PFSK-1 (cell line): ENCODE measurements around the gene PHKG2. TPM values are rescaled to one million over a fixed set of nuclear protein-coding genes. Genes with fewer than 3 reads are reported as not detected.

Source experiments
- FOXP2 ChIP-seq: optimal IDR thresholded peaks from 2 replicates; pipeline ENCODE3; 2011; ENCODE audit warnings: borderline replicate concordance, control low read depth, inconsistent platforms; ENCODE audit not compliant: insufficient read depth; ENCODE audit errors: extremely low read length, extremely low read depth
- POLR2AphosphoS5 ChIP-seq: IDR thresholded peaks from 2 replicates; pipeline ENCODE4 v1.6.1; 2012; ENCODE audit warnings: low read depth, mild to moderate bottlenecking, control low read depth, low read length, moderate library complexity
- SIN3A ChIP-seq: IDR thresholded peaks from 2 replicates; pipeline ENCODE4 v1.6.1; 2012; ENCODE audit warnings: mild to moderate bottlenecking, low read length, moderate library complexity, borderline replicate concordance; ENCODE audit not compliant: insufficient read depth
- TAF1 ChIP-seq: IDR thresholded peaks from 2 replicates; pipeline ENCODE4 v1.6.1; 2012; ENCODE audit warnings: low read length, control low read depth, borderline replicate concordance; ENCODE audit not compliant: insufficient read depth
- polyA plus RNA-seq: library from polyadenylated mRNA; unstranded; fragments of >200 nt; gene quantifications from one replicate; pipeline ENCODE4 v1.2.1, GENCODE V29; 2012; ENCODE audit warnings: low read depth, missing spikeins; ENCODE audit not compliant: insufficient read length
- TF ChIP-seq, protein P1 (sequence below), 2 experiments: IDR thresholded peaks; 2 replicates each; pipeline versions ENCODE4 v1.6.1 to v1.8.0; 2011 to 2012; ENCODE audit warnings: low read depth in 2 of 2, low read length in 2 of 2, control low read depth in 1 of 2, inconsistent platforms in 1 of 2, mild to moderate bottlenecking in 1 of 2, moderate library complexity in 1 of 2; ENCODE audit not compliant: insufficient read depth in 1 of 2

PHKG2 gene, protein sequence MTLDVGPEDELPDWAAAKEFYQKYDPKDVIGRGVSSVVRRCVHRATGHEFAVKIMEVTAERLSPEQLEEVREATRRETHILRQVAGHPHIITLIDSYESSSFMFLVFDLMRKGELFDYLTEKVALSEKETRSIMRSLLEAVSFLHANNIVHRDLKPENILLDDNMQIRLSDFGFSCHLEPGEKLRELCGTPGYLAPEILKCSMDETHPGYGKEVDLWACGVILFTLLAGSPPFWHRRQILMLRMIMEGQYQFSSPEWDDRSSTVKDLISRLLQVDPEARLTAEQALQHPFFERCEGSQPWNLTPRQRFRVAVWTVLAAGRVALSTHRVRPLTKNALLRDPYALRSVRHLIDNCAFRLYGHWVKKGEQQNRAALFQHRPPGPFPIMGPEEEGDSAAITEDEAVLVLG
- polyA plus RNA-seq: 30.9 TPM

DNA sequence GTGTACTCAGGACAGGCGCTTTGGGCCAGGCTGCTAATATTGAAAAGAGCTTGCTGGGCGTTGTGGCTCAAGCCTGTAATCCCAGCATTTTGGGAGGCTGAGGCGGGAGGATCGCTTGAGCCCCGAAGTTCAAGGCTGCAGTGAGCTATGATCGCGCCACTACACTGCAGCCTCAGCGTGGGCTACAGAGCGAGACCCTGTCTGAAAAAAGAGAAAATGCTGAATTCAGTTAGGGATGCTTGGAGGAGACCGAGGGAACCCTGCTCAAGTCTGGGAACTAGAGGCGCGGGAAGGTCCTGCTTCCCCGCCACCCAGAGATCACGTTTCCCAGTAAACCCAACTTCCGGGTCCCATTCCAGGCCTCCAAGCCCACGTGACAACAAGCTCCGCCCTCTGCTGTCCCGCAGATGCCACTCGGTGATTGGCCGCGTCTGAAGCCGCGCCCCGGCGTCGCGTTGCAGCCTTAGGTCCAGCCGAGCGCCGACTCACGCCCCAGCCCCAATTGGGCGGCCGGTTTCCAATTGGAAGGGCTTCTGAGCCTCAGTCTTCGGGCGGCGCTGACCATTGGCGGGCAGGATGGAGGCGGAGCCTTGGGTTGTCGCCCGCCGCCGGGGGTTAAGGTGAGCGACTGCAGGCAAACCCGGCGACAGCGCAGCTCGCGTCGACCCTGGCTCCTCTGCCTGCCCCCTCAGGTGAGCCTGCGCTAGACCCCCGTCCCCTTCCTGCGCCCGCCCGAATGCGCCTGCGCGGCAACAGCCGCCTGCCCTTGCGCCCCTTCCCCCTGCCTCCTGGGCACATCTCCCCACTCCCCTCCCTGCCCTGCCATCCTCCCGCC is at the start of gene PHKG2:
PHKG2 (plus strand) TSS at position 627 of the 835 bp plus-strand sequence. CDS start 396 bp downstream, outside the sequence.
- peak; percentile 85 for TF ChIP-seq POLR2AphosphoS5
- TF ChIP-seq TAF1: peak; percentile 88
- TF ChIP-seq, protein P1, sequence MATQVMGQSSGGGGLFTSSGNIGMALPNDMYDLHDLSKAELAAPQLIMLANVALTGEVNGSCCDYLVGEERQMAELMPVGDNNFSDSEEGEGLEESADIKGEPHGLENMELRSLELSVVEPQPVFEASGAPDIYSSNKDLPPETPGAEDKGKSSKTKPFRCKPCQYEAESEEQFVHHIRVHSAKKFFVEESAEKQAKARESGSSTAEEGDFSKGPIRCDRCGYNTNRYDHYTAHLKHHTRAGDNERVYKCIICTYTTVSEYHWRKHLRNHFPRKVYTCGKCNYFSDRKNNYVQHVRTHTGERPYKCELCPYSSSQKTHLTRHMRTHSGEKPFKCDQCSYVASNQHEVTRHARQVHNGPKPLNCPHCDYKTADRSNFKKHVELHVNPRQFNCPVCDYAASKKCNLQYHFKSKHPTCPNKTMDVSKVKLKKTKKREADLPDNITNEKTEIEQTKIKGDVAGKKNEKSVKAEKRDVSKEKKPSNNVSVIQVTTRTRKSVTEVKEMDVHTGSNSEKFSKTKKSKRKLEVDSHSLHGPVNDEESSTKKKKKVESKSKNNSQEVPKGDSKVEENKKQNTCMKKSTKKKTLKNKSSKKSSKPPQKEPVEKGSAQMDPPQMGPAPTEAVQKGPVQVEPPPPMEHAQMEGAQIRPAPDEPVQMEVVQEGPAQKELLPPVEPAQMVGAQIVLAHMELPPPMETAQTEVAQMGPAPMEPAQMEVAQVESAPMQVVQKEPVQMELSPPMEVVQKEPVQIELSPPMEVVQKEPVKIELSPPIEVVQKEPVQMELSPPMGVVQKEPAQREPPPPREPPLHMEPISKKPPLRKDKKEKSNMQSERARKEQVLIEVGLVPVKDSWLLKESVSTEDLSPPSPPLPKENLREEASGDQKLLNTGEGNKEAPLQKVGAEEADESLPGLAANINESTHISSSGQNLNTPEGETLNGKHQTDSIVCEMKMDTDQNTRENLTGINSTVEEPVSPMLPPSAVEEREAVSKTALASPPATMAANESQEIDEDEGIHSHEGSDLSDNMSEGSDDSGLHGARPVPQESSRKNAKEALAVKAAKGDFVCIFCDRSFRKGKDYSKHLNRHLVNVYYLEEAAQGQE (IDR thresholded peaks at IDR 0.05; ENCODE audit: insufficient read depth in 1 of 2, low read depth in 2 of 2, low read length in 2 of 2): 0 out of 4 replicates have a peak, but pooled peaks of 1 of the 2 experiments have one; percentile 8
- peak; percentile 74; the same call in 1 of the 2 replicates for TF ChIP-seq SIN3A
- TF ChIP-seq FOXP2: peak; percentile 41

DNA sequence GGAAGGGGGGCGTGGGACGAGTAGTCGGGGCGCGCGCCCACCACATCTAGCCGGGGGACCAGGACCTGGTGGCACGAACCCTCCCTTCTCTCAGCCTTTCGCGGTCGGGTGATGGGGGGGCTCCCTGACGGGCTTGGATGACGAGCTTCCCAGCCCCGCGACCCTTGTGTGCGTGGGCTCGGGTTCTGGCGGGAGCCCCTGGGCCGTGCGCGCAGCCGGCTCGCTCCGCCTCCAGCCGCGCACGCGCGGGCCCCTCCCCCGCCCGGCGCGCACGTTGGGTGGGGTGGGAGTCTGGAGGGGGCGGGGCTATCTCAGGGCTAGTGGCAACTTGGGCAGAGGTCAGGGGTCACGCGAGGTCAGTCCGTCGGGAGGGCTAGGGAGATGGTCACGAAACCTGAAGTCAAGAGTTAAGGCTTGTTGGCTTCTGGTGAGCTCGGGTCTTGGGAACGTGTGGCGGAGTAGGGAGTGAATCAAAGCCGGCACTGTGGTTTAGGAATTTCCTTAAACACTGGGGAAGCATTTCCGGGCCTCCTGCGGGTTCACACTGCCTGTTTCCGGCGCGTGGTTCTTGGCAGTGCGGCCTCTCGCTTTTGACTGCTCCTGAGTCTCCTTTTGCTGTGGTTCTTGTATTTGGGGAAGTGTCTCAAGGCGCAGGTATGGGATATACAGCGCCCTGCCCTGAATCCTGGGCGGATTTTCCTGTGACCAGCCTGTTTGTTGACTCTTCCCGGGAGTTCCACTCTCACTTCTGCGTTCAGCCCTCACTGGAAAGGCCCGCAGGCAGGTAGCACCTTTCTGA is 49.2 kb upstream of the PHKG2 start, which contains the start of gene SRCAP:
SRCAP (plus strand) TSS at position 356 of the 799 bp plus-strand sequence. CDS start 1,654 bp downstream, outside the sequence.
- TF ChIP-seq POLR2AphosphoS5: peak; percentile 55; the same call in 1 of the 2 replicates
- peak; percentile 45; the same call in 1 of the 2 replicates for TF ChIP-seq TAF1
- TF ChIP-seq FOXP2: peak; percentile 28
- TF ChIP-seq SIN3A: peak; percentile 85; the same call in 1 of the 2 replicates
- TF ChIP-seq, protein P1 (IDR thresholded peaks at IDR 0.05; ENCODE audit: insufficient read depth in 1 of 2, low read depth in 2 of 2, low read length in 2 of 2): no peak

DNA sequence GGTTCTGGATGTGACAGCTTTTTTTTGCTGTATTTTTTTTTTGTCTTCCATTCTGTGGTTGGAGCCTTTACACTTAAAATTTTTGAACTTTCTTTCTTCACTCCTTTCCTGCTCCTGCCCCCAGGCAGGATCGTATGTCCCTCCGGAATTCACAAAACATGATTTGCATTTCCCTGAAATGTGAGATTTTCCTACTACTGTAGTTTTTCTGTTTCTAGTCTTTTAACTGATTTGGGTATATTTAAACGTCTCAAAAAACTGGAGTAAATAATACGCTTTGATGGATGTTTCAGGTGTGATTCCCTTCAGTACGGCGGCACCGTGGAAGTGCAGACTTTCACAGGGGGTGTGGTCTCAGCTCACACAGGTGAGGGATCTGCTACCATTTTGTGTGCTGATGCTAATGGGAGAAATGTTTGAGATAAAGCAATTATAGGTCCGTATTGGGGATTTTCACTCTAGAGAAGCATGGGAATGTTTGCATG is 48.6 kb upstream of the PHKG2 start:
- TF ChIP-seq TAF1 (no peak), POLR2AphosphoS5 (no peak), SIN3A (no peak), FOXP2 (no peak)
- TF ChIP-seq, protein P1 (IDR thresholded peaks at IDR 0.05; ENCODE audit: insufficient read depth in 1 of 2, low read depth in 2 of 2, low read length in 2 of 2): no peak

DNA sequence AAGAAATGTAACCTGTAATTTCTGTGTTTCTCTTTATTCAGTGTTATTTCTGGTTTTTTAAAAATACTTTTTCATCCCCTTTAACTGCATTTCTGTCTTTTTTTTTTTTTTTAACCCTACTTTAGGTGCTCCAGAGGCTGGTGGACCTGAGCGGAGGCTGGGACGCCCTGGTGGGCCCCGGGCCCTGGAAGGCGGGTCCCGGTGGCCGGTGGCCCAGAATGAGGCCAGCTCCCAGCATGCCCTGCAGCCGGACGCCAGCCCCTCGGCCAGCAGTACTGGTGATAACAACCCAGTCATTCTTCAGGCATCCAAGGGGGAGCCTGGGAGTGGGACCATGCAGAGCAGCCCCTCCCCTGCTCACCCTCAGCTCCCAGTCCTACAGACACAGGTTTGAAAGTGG is 47.7 kb upstream of the PHKG2 start:
- TF ChIP-seq FOXP2 (no peak), POLR2AphosphoS5 (no peak), SIN3A (no peak), TAF1 (no peak)
- TF ChIP-seq, protein P1 (IDR thresholded peaks at IDR 0.05; ENCODE audit: insufficient read depth in 1 of 2, low read depth in 2 of 2, low read length in 2 of 2): no peak
